MCF 10A (cell line): ENCODE results near the gene MBD3L2B. TPM values are rescaled to one million over a fixed set of nuclear protein-coding genes. Genes with fewer than 3 reads are reported as not detected.

ENCODE experiments used
- BruUV-seq: library from RNA; stranded (reverse); fragments of 400-500 nt; replicated peaks from 2 replicates; lab custom pipeline; 2021; lab: Mats Ljungman, UMichigan
- CTCF ChIA-PET: fragments of 300-600 bp; sonication (Branson Sonifier 250); formaldehyde crosslinking; extraction: SDS; loops from one replicate; lab custom pipeline; 2021; ENCODE audit warnings: antibody characterized with exemption, inconsistent platforms; lab: Yijun Ruan, JAX
- POLR2A ChIA-PET: fragments of 300-600, 350-650 bp; sonication (Branson Sonifier 250); formaldehyde crosslinking; extraction: SDS; loops from one replicate; lab custom pipeline; 2020; ENCODE audit warnings: antibody characterized with exemption, inconsistent platforms; lab: Yijun Ruan, JAX
- DNase-seq: peaks from one replicate; pipeline ENCODE4 v3.0.0-alpha.2; 2018; ENCODE audit not compliant: unreplicated experiment
- H3K27ac Mint-ChIP-seq: one replicate; pipeline ENCODE4 v1.8.0; 2022; ENCODE audit warnings: mild to moderate bottlenecking, low read depth, mixed read lengths; ENCODE audit not compliant: unreplicated experiment
- H3K27me3 Mint-ChIP-seq: one replicate; pipeline ENCODE4 v1.8.0; 2022; ENCODE audit warnings: mixed read lengths; ENCODE audit not compliant: insufficient read depth, unreplicated experiment
- H3K36me3 Mint-ChIP-seq: one replicate; pipeline ENCODE4 v1.8.0; 2022; ENCODE audit warnings: mild to moderate bottlenecking, moderate library complexity, mixed read lengths; ENCODE audit not compliant: insufficient read depth, unreplicated experiment
- H3K4me1 Mint-ChIP-seq: one replicate; pipeline ENCODE4 v1.8.0; 2022; ENCODE audit warnings: mixed read lengths; ENCODE audit not compliant: insufficient read depth, unreplicated experiment
- H3K4me3 Mint-ChIP-seq: one replicate; pipeline ENCODE4 v1.8.0; 2022; ENCODE audit warnings: mild to moderate bottlenecking, moderate library complexity, mixed read lengths; ENCODE audit not compliant: unreplicated experiment
- H3K9me3 Mint-ChIP-seq: one replicate; pipeline ENCODE4 v1.8.0; 2022; ENCODE audit warnings: mixed read lengths; ENCODE audit not compliant: unreplicated experiment
- CTCF ChIP-seq: fragments of 200-600 bp; IDR thresholded peaks from one replicate; pipeline ENCODE4 v1.8.0; 2022; ENCODE audit warnings: antibody characterized with exemption, mild to moderate bottlenecking; ENCODE audit not compliant: unreplicated experiment
- intact Hi-C: fragments of 100-400 bp; cut with micrococcal nuclease; formaldehyde crosslinking; loops from 2 replicates; pipeline ENCODE4 v1.14.1; 2022
- total RNA-seq: library from RNA; stranded (reverse); gene quantifications from 2 replicates; pipeline ENCODE4 v1.2.3, GENCODE V29; 2022

The MBD3L2B gene
- total RNA-seq, 1 experiment from 2014 or later: not detected

- no peak for TF ChIP-seq CTCF
- ChIA-PET CTCF (no interaction called here), POLR2A (no interaction called here)
- no peaks in the 10 kb centered on the region for H3K27me3 Mint-ChIP-seq
- no peak overlapping the region for H3K4me3 Mint-ChIP-seq
- peaks cover under 1% of the 10 kb centered on the region for H3K4me1 Mint-ChIP-seq
- H3K36me3 Mint-ChIP-seq: no peaks in the 10 kb centered on the region
- BruUV-seq: no TSS peak
- H3K9me3 Mint-ChIP-seq: no peaks in the 10 kb centered on the region
- intact Hi-C loops: no loop called here
- no peak for DNase-seq
- H3K27ac Mint-ChIP-seq: no peak overlapping the region
Observed at GRCh38 chr19:7018828-7019227, 2.4 kb downstream of the MBD3L2B start.

GRCh38 chr19:7013678-7014077 is 7.6 kb downstream of the MBD3L2B start:
- Mint-ChIP-seq H3K36me3 (no peaks in the 10 kb centered on the region), H3K27me3 (no peaks in the 10 kb centered on the region), H3K4me1 (peaks cover 5% of the 10 kb centered on the region), H3K27ac (no peak overlapping the region), H3K4me3 (no peak overlapping the region), H3K9me3 (no peaks in the 10 kb centered on the region)
- intact Hi-C loops: no loop called here
- ChIA-PET CTCF (no interaction called here), POLR2A (interaction anchor here (0.9 kb wide), 1 partner anchor 8 kb away, joined by 3 read pairs; no protein-coding TSS in a partner anchor)
- peak; percentile 75 for DNase-seq
- TF ChIP-seq CTCF: no peak
- BruUV-seq: no TSS peak

GRCh38 chr19:7010722-7011593 is 10.3 kb downstream of the MBD3L2B start:
- Mint-ChIP-seq H3K36me3 (no peaks in the 10 kb centered on the region), H3K4me3 (no peak overlapping the region), H3K27ac (no peak overlapping the region), H3K27me3 (no peaks in the 10 kb centered on the region), H3K9me3 (no peaks in the 10 kb centered on the region), H3K4me1 (peaks cover 5% of the 10 kb centered on the region)
- no TSS peak for BruUV-seq
- intact Hi-C loops: no loop called here
- no peak for TF ChIP-seq CTCF
- CTCF ChIA-PET: no interaction called here
- no peak for DNase-seq
- POLR2A ChIA-PET: no interaction called here

- intact Hi-C loops: no loop called here
- Mint-ChIP-seq H3K4me3 (no peak overlapping the region), H3K36me3 (no peaks in the 10 kb centered on the region), H3K9me3 (no peaks in the 10 kb centered on the region), H3K27ac (no peak overlapping the region), H3K27me3 (no peaks in the 10 kb centered on the region), H3K4me1 (no peaks in the 10 kb centered on the region)
- BruUV-seq: no TSS peak
- POLR2A ChIA-PET: no interaction called here
- CTCF ChIA-PET: no interaction called here
- no peak for TF ChIP-seq CTCF
- DNase-seq: no peak
Observed at GRCh38 chr19:7007859-7008258, 13.4 kb downstream of the MBD3L2B start.
